Stimulated activated CD8-positive, alpha-beta memory T cell treated with anti-CD3 and anti-CD28 coated beads, Interleukin-15, amount 100 ng/mL, for 24 hours (primary cell): ENCODE measurements around the gene GALNT14.

Experiments
- DNase-seq: peaks from one replicate; pipeline ENCODE4 v3.0.0-alpha.2; 2020; ENCODE audit warnings: low read depth

The GALNT14 gene

GRCh38 chr2:31087491-31087890 is 50.7 kb downstream of the GALNT14 start:
- DNase-seq: no peak

DNA sequence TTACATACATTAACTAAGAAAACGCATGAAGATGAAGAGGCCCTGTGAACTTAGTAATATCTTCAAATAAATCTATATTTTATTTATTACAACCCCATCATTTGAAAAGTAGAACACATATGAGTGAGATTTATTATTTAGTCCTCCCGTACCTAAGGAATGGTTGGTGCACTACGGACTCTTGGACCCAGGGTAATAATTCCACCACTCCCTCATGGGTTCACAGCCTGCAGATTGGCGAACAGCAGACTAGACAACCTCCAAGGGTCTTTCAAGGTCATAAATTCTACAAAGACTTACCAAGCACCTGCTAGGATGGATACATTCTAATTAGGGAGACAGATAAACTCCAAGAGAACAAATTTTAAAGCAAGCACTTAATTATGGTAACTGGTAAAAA is 51.6 kb downstream of the GALNT14 start:
- no peak for DNase-seq

- no peak for DNase-seq
Observed at GRCh38 chr2:31083234-31083993, 54.8 kb downstream of the GALNT14 start.

DNA sequence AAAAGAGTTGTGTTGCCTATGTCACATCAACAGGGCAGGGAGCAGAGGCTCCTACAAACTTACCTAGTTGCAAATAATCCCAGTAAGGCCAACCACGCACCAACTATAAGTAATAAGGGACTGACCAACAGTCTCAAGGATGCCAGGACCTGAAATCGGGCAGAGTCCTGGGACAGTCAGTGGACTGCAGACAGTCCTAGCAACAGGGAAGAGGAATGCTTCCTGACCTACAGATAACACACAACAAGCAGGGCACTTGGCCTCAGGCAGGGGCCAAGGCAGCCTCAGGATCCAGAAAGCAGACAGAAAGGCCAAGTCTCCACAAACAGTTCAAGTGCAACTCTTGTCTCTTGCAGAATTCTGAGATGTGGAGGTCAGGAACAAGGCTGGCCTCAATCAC is 56.2 kb downstream of the GALNT14 start:
- no peak for DNase-seq

GRCh38 chr2:31081492-31081891 is 56.7 kb downstream of the GALNT14 start:
- no peak for DNase-seq

DNA sequence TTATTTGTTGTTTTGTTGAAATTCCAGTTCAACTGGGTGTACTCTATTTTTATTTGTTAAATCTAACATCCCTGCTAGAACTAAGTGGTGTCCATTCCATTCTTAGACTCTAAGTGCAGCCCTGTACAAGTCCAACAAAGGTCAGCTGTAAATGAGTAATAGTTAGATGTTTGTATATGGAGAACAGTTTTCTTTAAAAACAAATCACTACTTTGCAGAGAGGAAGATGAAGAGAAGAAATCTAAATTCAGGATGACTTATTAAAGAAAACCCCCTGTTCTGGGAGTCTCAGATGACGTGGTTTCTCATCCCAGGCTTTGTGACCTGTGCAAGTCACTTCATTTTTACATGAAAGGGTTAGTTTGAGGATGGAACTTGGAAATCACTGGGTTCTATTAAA is 57.9 kb downstream of the GALNT14 start:
- DNase-seq: no peak

- DNase-seq: no peak
Observed at GRCh38 chr2:31079665-31080064, 58.6 kb downstream of the GALNT14 start.

DNA sequence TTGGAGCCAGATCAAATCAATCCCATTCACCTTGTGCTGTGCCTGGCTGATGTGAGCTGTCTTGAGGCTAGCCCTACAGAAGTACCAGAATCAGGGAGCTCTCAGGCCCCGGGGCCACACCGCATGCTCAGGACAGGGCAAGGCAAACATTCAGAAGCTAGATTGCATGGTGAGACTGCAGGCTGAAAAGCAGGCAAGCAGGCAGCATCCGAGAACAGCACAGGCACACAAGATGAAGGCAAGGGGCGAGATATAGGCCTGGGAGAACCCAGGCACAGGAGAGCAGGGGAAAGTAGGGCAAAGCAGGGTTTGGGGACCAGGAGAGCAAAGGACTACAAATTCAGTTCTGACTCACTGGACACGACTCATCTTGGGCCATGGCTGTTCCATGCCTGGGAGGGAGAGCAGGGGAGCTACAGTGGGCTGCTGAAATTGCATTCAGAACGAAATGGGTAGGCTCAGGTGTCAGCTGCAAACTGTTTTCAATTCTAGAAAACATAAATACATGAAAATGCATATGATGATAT is 59.6 kb downstream of the GALNT14 start:
- no peak for DNase-seq

DNA sequence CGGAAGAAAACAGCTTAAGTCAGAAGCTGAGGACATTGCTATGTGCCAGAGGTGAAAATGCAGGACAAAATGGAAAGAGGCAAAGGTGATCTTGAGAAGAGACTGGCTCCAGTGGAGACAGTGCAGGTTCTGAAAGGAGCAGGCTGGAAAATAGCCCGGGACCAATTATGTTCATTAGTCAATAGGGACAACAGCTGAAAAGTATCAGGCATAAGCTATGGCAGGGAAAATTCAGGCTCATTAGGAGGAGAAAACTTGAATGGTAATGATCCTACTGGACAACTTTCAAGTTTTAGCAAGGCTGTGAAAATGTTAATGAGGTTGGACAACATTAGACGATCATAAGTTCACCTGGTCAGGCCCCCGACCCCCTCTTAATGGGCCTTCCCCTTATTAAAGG is 60.2 kb downstream of the GALNT14 start:
- no peak for DNase-seq

DNA sequence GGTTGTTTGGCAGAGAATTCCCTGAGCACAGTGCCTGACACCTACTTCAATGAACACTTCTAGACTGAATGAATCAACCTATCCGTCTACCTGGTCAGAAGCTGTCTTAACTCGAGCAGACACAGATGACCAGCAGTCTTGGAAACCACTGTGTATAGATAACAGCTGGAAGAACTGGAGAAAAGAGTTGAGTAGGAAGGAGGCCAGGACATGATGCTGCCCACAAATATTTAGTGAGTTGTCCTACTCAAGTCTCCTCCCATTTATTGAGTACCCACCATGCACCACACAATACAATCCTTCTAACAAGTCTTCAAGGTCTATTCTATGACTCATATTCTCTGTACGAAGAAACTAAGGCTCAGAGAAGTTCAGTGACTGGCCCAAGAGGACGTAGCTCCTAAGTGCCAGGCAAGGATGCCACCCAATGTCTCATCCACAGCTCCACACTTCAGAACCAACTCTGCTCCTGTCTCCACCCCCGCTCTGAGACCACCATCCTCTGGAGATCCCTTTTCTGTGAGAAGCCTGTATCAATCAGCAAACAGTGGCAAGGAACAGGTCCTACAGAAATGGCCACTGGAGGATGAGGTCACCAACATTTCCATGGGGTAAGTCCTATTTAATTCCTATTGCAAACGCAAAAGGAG is 62.2 kb downstream of the GALNT14 start:
- DNase-seq: no peak

DNA sequence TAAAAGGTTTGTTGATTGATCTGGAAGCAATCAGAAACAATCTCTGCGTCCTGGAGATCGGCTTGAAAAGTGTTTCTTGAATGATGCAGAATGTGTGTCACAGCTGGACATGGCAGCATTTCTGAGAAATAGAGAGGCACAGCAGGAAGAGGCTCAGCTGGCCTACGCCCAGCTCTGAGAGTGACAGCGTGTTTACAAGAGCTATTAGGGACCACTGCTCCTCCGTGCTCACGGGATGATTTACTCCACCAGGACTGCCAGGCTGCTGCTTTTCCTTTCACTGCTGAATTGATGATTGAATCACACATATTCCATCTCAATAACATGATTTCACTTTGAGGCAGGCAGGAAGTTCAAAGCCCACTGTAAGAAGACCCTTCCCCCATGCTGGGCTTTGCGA is 62.8 kb downstream of the GALNT14 start:
- DNase-seq: no peak

DNA sequence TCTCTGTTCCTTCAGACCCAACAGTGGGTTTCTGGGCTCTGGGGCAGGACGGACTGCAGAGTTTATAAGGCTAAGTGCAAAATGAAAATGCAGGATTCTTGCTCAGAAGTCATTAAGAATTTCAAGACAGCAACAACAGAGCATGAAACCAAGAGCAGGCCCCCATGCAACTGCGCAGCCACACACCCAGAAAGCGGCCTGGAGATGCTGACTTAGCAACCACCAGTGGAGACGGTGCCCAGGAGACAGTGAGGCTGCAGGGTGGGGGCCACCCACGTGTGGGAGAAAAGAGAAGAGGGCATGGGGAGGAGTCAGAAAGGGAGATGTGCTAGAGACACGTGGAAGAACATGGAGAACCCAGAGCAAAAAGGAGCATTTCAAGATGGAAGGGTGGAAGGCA is 66.5 kb downstream of the GALNT14 start:
- DNase-seq: no peak

DNA sequence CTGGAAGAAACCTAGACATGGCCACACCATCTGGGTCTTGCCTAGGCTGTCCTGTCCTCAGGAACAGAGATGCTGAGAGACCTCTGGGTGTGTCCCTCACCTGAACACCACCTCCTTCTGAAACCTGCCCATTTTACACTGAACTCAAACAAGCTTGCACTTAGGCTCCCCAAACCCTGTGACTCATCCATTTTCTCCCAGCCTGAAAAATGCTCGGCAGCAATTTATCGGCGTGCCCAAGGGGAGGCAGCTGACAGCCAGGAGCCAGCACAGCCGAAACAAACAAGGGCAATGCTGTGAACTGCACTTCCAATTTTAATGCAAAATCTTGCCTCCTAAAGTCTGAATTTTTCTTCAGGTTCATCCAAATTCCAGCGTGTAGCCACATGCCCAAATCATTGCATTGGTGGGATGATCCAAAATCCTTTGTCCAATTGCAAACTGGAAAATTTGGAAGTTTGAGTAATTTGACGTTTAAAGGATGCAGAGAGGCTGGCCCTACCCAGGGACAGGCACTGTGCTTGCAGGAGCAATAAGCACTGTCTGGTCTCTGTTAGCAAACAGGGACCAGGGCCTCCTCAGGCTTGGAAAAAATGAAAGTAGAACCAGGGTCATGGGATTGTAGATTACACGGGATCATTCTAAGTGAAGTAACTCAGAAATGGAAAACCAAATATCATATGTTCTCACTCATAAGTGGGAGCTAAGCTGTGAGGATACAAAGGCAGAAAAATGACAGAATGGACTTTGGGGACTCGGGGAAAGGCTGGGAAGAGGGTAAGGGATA is 67.7 kb downstream of the GALNT14 start:
- no peak for DNase-seq

- DNase-seq: no peak
Observed at GRCh38 chr2:31069643-31070325, 68.5 kb downstream of the GALNT14 start.

DNA sequence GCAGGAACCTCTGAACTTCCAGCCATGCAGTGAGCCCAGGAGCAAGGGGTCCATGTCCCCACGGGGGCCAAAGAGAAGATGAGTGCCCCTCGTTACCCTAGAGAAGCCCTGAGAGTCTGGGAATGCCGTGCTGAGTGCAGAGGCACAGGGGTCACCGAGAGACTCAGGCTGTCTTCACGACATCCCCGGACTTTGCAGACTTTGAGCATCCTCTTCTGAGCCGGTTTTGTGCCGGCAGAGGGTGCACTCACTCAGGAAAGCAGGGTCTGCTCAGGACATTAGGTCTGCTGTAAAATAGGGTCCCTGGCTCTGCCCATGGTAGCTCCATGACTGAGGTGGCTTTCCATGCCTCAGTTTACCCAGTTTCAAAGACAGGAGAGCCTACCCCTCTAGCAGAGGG is 71.0 kb downstream of the GALNT14 start:
- DNase-seq: no peak

DNA sequence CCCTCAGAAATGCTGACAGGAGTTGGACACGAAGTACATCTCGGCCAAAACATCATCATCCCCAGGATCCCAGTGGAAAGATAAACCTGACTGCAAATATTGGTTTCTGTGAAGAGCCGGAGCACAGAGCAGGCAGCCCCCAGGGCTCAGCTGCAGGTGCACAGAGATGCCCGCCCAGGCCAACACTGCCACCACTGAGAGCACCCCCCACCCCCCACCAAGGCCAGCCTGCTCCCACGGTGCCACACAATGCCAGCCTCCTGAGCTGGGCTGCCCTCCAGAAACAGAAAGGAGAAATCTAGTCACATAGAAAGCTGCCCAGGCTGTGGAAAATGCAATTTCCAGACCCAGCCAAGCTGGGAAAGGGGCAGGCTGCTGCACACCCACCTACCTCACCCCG is 71.7 kb downstream of the GALNT14 start:
- DNase-seq: no peak

GRCh38 chr2:31066086-31066485 is 72.2 kb downstream of the GALNT14 start:
- DNase-seq: no peak

- no peak for DNase-seq
Observed at GRCh38 chr2:31065356-31065755, 72.9 kb downstream of the GALNT14 start.

DNA sequence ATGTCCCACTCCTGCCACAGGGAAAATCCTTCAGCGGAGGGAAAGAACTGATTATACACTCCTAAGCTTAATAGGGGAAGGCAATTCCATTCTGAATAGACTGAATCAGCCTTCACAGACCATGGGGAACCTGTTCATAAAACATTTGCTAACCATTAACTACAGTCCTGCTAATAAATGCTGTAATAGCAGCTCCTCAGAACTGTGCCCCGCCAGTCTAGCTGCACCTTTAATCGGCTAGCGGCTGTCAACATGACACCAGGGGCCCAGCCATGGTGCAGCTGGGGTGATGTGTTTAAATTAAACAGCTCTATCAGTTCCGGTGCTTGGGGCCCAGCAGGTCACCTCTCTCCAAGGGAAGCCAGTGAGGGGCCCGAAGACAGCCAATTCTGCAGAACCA is 77.8 kb downstream of the GALNT14 start:
- no peak for DNase-seq

DNA sequence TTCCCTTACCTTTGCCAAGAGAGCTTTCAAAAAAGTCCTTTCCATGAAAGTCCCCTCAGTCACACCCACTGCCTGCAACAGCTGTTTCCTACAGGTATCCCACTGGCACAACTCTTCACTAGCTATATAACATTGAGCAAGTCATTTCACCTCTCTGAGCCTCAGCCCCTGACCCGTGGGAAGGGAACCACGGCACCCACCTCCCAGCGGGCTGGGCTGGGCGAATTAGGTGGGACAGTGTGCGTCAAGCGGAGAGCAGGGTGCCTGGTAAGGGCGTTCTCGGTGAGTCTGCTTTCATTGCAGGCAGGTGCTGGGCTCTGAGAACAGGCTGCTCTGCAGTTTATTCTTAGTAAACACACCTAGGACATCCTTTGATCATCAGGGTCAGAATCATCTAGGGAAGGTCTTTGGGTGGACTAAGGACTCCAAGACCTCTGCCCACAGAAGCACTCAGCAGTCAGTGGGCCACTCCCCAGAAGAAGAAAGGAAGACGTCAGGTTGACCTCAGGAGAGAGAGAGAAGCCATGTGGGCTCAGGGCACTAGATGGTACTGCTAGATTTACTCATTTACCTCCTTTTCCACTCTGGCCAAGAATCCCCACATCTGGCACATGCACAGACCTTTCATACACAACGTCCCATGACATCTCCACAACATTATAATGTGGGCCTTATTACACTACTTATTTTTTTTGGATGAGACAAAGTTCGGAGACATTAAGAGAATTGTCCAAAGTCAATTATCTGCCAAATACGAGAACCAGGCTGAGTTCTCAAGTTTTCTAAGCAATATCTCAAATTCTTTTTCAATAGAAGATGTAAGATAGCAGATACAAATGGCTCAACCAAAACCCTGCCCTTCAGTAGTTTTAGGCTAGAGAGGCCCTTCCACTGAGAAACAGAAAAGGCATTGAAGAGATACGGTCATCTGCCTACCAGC is 79.9 kb downstream of the GALNT14 start:
- DNase-seq: no peak

GRCh38 chr2:31057691-31058090 is 80.5 kb downstream of the GALNT14 start:
- DNase-seq: no peak
